IMR-90 (cell line): ENCODE measurements around the gene B4GALNT3. TPM values are rescaled to one million over a fixed set of nuclear protein-coding genes. Genes with fewer than 3 reads are reported as not detected.

ENCODE experiments used
- ATAC-seq: fragments of 200-7000 bp; cut with Tn5 transposase; 2 replicates; pipeline ENCODE4 v1.9.1; 2020; ENCODE audit warnings: low read depth, mild to moderate bottlenecking, moderate library complexity
- BruUV-seq: library from RNA; stranded (reverse); fragments of 400-500 nt; replicated peaks from 2 replicates; lab custom pipeline; 2021; lab: Mats Ljungman, UMichigan
- CTCF ChIA-PET: fragments of 300-600 bp; formaldehyde crosslinking; extraction: SDS; loops from one replicate; lab custom pipeline; 2021; ENCODE audit warnings: antibody characterized with exemption; lab: Yijun Ruan, JAX
- POLR2A ChIA-PET: fragments of 300-600 bp; sonication (Branson Sonifier 250); formaldehyde crosslinking; loops from one replicate; lab custom pipeline; 2022; ENCODE audit warnings: antibody characterized with exemption; ENCODE audit not compliant: unreplicated experiment; lab: Charles Lee
- DNase-seq: peaks from one replicate; pipeline ENCODE4 v3.0.0; 2013
- H2AFZ ChIP-seq: replicated peaks from 2 replicates; pipeline ENCODE3; 2013; ENCODE audit warnings: low read length, mild to moderate bottlenecking; ENCODE audit not compliant: poor library complexity
- H2AK5ac ChIP-seq: 2 replicates; pipeline ENCODE4 v1.6.1; 2013; ENCODE audit warnings: low read depth, low read length, inconsistent platforms
- H2AK9ac ChIP-seq: replicated peaks from 2 replicates; pipeline ENCODE3; 2013; ENCODE audit warnings: mild to moderate bottlenecking, low read depth, low read length, moderate library complexity; ENCODE audit not compliant: poor library complexity
- H2BK120ac ChIP-seq: 2 replicates; pipeline ENCODE4 v1.6.1; 2013; ENCODE audit warnings: low read depth, low read length, inconsistent platforms
- H2BK15ac ChIP-seq: 3 replicates; pipeline ENCODE4 v1.6.1; 2013; ENCODE audit warnings: low read depth, low read length, inconsistent platforms
- H2BK20ac ChIP-seq: 2 replicates; pipeline ENCODE4 v1.6.1; 2013; ENCODE audit warnings: low read depth, mild to moderate bottlenecking, inconsistent platforms, low read length, moderate library complexity
- H2BK5ac ChIP-seq: 2 replicates; pipeline ENCODE4 v1.6.1; 2013; ENCODE audit warnings: mild to moderate bottlenecking, low read depth, low read length, inconsistent platforms; ENCODE audit not compliant: poor library complexity, severe bottlenecking
- H3K14ac ChIP-seq: replicated peaks from 2 replicates; pipeline ENCODE4 v1.6.1; 2013; ENCODE audit warnings: low read depth, low read length, inconsistent platforms
- H3K18ac ChIP-seq: 2 replicates; pipeline ENCODE4 v1.6.1; 2013; ENCODE audit warnings: low read depth, low read length, control low read depth
- H3K23ac ChIP-seq: 2 replicates; pipeline ENCODE4 v1.6.1; 2013; ENCODE audit warnings: low read depth, low read length, inconsistent platforms
- H3K27ac ChIP-seq: 2 replicates; pipeline ENCODE4 v1.5.1; 2013; ENCODE audit warnings: mild to moderate bottlenecking, control low read depth, low read length; ENCODE audit not compliant: insufficient read depth
- H3K27me3 ChIP-seq: 2 replicates; pipeline ENCODE4 v1.6.1; 2013; ENCODE audit warnings: low read length; ENCODE audit not compliant: control insufficient read depth, insufficient read depth
- H3K36me3 ChIP-seq: 2 replicates; pipeline ENCODE4 v1.6.1; 2013; ENCODE audit warnings: low read length, mixed read lengths; ENCODE audit not compliant: control insufficient read depth, insufficient read depth
- H3K4ac ChIP-seq: 2 replicates; pipeline ENCODE4 v1.6.1; 2013; ENCODE audit warnings: low read depth, low read length, inconsistent platforms
- H3K4me1 ChIP-seq: 2 replicates; pipeline ENCODE4 v1.6.1; 2013; ENCODE audit warnings: low read length, mixed read lengths; ENCODE audit not compliant: control insufficient read depth, insufficient read depth
- H3K4me2 ChIP-seq: 2 replicates; pipeline ENCODE4 v1.6.1; 2013; ENCODE audit warnings: low read depth, mild to moderate bottlenecking, control low read depth, low read length, moderate library complexity
- H3K4me3 ChIP-seq: 2 replicates; pipeline ENCODE4 v1.5.1; 2013; ENCODE audit warnings: low read depth, mild to moderate bottlenecking, control low read depth, low read length, moderate library complexity; ENCODE audit not compliant: insufficient read depth
- H3K56ac ChIP-seq: 2 replicates; pipeline ENCODE4 v1.6.1; 2013; ENCODE audit warnings: low read length, inconsistent platforms; ENCODE audit not compliant: insufficient read depth; ENCODE audit errors: extremely low read depth
- H3K79me1 ChIP-seq, 2 experiments: 2 replicates each; pipeline ENCODE4 v1.6.1; 2013; ENCODE audit warnings: low read length in 2 of 2, inconsistent platforms in 1 of 2, low read depth in 1 of 2
- H3K9ac ChIP-seq: 2 replicates; pipeline ENCODE4 v1.6.1; 2013; ENCODE audit warnings: low read depth, low read length, control low read depth
- H3K9me1 ChIP-seq: 2 replicates; pipeline ENCODE4 v1.6.1; 2013; ENCODE audit warnings: low read length, inconsistent platforms; ENCODE audit not compliant: insufficient read depth
- H3K9me3 ChIP-seq: 2 replicates; pipeline ENCODE4 v1.6.1; 2013; ENCODE audit warnings: low read length; ENCODE audit not compliant: control insufficient read depth, insufficient read depth
- H4K20me1 ChIP-seq: 2 replicates; pipeline ENCODE4 v1.6.1; 2013; ENCODE audit warnings: low read length, inconsistent platforms; ENCODE audit not compliant: insufficient read depth
- H4K5ac ChIP-seq: 2 replicates; pipeline ENCODE4 v1.6.1; 2013; ENCODE audit warnings: mild to moderate bottlenecking, low read depth, low read length, control low read depth
- H4K8ac ChIP-seq, 2 experiments: 2 replicates each; pipeline ENCODE4 v1.6.1; 2013; ENCODE audit warnings: low read depth in 2 of 2, low read length in 2 of 2, control low read depth in 1 of 2, inconsistent platforms in 1 of 2
- H4K91ac ChIP-seq: 2 replicates; pipeline ENCODE4 v1.6.1; 2013; ENCODE audit warnings: low read depth, low read length, inconsistent platforms; ENCODE audit not compliant: insufficient read depth
- BHLHE40 ChIP-seq: fragments of 150-350 bp; IDR thresholded peaks from 2 replicates; pipeline ENCODE4 v1.6.1; 2016; ENCODE audit warnings: mild to moderate bottlenecking, low read depth, low read length
- CEBPB ChIP-seq: IDR thresholded peaks from 2 replicates; pipeline ENCODE4 v1.6.1; 2012; ENCODE audit warnings: low read depth, low read length, improper control_type of control experiment
- CTCF ChIP-seq: conservative IDR thresholded peaks from 2 replicates; pipeline ENCODE4 v1.5.1; 2012; ENCODE audit warnings: mild to moderate bottlenecking, low read depth, low read length, improper control_type of control experiment
- ELK1 ChIP-seq: fragments of 150-350 bp; IDR thresholded peaks from 2 replicates; pipeline ENCODE4 v1.6.1; 2016; ENCODE audit warnings: low read depth, mild to moderate bottlenecking, low read length, moderate library complexity, borderline replicate concordance
- FOS ChIP-seq: fragments of 150-350 bp; IDR thresholded peaks from 2 replicates; pipeline ENCODE4 v1.6.1; 2016; ENCODE audit warnings: low read depth, low read length
- MAFK ChIP-seq: IDR thresholded peaks from 2 replicates; pipeline ENCODE4 v1.6.1; 2012; ENCODE audit warnings: low read depth, low read length, improper control_type of control experiment
- MAZ ChIP-seq: IDR thresholded peaks from 2 replicates; pipeline ENCODE4 v1.6.1; 2012; ENCODE audit warnings: low read depth, mild to moderate bottlenecking, low read length, improper control_type of control experiment, moderate library complexity, borderline replicate concordance
- MXI1 ChIP-seq: IDR thresholded peaks from 2 replicates; pipeline ENCODE4 v1.6.1; 2012; ENCODE audit warnings: low read depth, mild to moderate bottlenecking, low read length, moderate library complexity, borderline replicate concordance
- POLR2A ChIP-seq: IDR thresholded peaks from 2 replicates; pipeline ENCODE4 v1.6.1; 2012; ENCODE audit warnings: mild to moderate bottlenecking, low read depth, low read length
- RAD21 ChIP-seq: IDR thresholded peaks from 2 replicates; pipeline ENCODE4 v1.6.1; 2012; ENCODE audit warnings: low read length, improper control_type of control experiment
- RCOR1 ChIP-seq: IDR thresholded peaks from 2 replicates; pipeline ENCODE4 v1.6.1; 2012; ENCODE audit warnings: mild to moderate bottlenecking, low read length, improper control_type of control experiment; ENCODE audit not compliant: insufficient replicate concordance
- RFX5 ChIP-seq: IDR thresholded peaks from 2 replicates; pipeline ENCODE4 v1.8.0; 2012; ENCODE audit warnings: low read depth, mild to moderate bottlenecking, low read length, moderate library complexity
- WGBS, 2 experiments: methylation state at CpG; one replicate each; pipeline versions ENCODE4 v1.1.5 to v1.1.7; 2013; ENCODE audit warnings: missing lambda C conversion rate in 2 of 2; ENCODE audit not compliant: insufficient read length in 1 of 2; ENCODE audit errors: extremely low coverage in 2 of 2; 5-methylcytosine and 5-hydroxymethylcytosine counted together
- dilution Hi-C: fragments of 300-500 bp; cut with HindIII; formaldehyde crosslinking; loops from one replicate; pipeline ENCODE4 v1.14.3; 2018; ENCODE audit warnings: low sequenced_read_pairs; ENCODE audit not compliant: unreplicated experiment
- in situ Hi-C: fragments of 300-500 bp; cut with MboI; formaldehyde crosslinking; loops from 3 replicates; pipeline ENCODE4 v1.14.3; 2019; ENCODE audit warnings: low sequenced_read_pairs, inconsistent platforms, mixed read lengths
- intact Hi-C: fragments of 100-400 bp; cut with micrococcal nuclease; formaldehyde crosslinking; loops from 2 replicates; pipeline ENCODE4 v1.10.0; 2022
- polyA plus RNA-seq, 3 experiments: library from polyadenylated mRNA; depleted of rRNA; stranded (reverse); fragments of >200 nt; gene quantifications; 2 replicates each; pipeline ENCODE4 v1.2.3, GENCODE V29; 2012; ENCODE audit warnings: low replicate concordance in 1 of 3
- total RNA-seq: library from RNA; depleted of rRNA; stranded (reverse); fragments of >200 nt; gene quantifications from 2 replicates; pipeline ENCODE4 v1.2.3, GENCODE V29; 2012
- TF ChIP-seq, protein P1 (sequence below): fragments of 150-350 bp; IDR thresholded peaks from 2 replicates; pipeline ENCODE4 v1.6.1; 2017; ENCODE audit warnings: mild to moderate bottlenecking, antibody characterized with exemption, low read length, low read depth

B4GALNT3 gene
- total and polyA plus RNA-seq, 2 of the 4 experiments (the other 2 are of a cell fraction) = not detected

- no peak overlapping the region for H3K4me3 ChIP-seq
- H2AK5ac ChIP-seq = no peak overlapping the region
- intact Hi-C loops (no loop called here), in situ Hi-C loops (no loop called here), dilution Hi-C loops (no loop called here)
- H3K27ac ChIP-seq = no peak overlapping the region
- no peak overlapping the region for H2BK15ac ChIP-seq
- H3K36me3 ChIP-seq = no peaks in the 10 kb centered on the region
- H3K56ac ChIP-seq = no peak overlapping the region
- peaks cover 3% of the 10 kb centered on the region; the same call in 1 of the 2 replicates for H3K9me3 ChIP-seq
- no peak overlapping the region for H2BK120ac ChIP-seq
- H3K14ac ChIP-seq = no peak overlapping the region
- no peak overlapping the region for H3K4me2 ChIP-seq
- no peak overlapping the region for H3K23ac ChIP-seq
- no peak overlapping the region for H2BK5ac ChIP-seq
- no peak overlapping the region for H4K91ac ChIP-seq
- H3K79me1 ChIP-seq = no peaks in the 10 kb centered on the region
- H4K8ac ChIP-seq = no peak overlapping the region
- H3K9me1 ChIP-seq = no peaks in the 10 kb centered on the region
- H3K9ac ChIP-seq = no peak overlapping the region
- ChIA-PET CTCF (no interaction called here), POLR2A (no interaction called here)
- no peak overlapping the region for H2BK20ac ChIP-seq
- no peaks in the 10 kb centered on the region for H3K4me1 ChIP-seq
- no peaks in the 10 kb centered on the region for H4K20me1 ChIP-seq
- H3K18ac ChIP-seq = no peak overlapping the region
- BruUV-seq = no TSS peak
- no peak overlapping the region for H2AFZ ChIP-seq
- no peak for ATAC-seq
- peaks cover 48% of the 10 kb centered on the region for H3K27me3 ChIP-seq
- no peak for DNase-seq
- no peak overlapping the region for H3K4ac ChIP-seq
- H4K5ac ChIP-seq = no peak overlapping the region
- TF ChIP-seq RAD21 (no peak), RCOR1 (no peak), MAZ (no peak), CEBPB (no peak), POLR2A (no peak), MAFK (no peak), RFX5 (no peak), MXI1 (no peak), ELK1 (no peak), FOS (no peak), CTCF (no peak), BHLHE40 (no peak)
- TF ChIP-seq, protein P1, sequence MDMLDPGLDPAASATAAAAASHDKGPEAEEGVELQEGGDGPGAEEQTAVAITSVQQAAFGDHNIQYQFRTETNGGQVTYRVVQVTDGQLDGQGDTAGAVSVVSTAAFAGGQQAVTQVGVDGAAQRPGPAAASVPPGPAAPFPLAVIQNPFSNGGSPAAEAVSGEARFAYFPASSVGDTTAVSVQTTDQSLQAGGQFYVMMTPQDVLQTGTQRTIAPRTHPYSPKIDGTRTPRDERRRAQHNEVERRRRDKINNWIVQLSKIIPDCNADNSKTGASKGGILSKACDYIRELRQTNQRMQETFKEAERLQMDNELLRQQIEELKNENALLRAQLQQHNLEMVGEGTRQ = no peak
- WGBS, 2 experiments = 67% methylated on average over 3 of the region's 7 CpGs; no CpG with 5 or more reads in 1 of the 2 experiments
- H2AK9ac ChIP-seq = no peak overlapping the region
Measured at GRCh38 chr12:593396-594270, 133.9 kb downstream of the B4GALNT3 start.
